T-helper 22 cell (primary cell): ENCODE results near the gene KDM8.

ENCODE experiments used
- DNase-seq: peaks from one replicate; pipeline ENCODE4 v3.0.0-alpha.2; 2020; ENCODE audit warnings: low read depth

Gene KDM8

DNA sequence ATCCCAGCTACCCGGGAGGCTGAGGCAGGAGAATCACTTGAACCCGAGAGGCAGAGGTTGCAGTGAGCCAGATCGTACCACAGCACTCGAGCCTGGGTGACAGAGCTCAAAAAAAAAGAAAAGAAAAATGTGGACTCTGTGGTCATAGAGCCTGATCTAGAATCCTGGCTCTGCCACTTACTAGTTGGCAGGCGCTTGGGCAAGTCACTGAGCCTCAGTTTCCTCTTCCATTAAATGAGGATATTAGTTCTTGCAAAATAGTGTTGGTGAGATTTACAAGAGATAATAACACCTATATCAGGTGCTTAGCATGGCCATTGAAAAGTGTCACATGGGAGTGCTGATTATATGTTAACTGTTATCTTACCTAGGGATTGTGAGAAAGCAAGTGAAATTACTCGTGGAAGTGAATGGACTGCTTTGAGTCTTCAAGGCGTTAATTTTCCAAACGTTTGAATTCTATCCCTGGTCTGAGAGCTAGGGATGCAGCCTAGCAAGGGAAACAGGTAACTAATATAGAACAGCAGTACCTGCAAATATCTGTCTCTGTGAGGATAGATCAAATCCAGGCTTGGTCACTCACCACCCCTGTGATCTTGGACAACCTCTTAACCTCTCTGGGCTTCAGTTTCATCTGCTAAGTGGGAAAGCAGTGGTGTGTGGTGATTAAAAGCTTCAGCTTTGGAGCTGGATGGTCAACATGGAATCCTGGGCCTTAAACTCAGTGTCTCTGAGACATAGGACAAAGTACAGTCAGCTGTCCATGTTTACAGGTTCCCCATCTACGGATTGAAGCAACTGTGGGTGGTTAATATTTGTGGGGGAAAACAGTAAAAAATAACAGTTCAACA is 66.2 kb downstream of the KDM8 start:
- DNase-seq: no peak

DNA sequence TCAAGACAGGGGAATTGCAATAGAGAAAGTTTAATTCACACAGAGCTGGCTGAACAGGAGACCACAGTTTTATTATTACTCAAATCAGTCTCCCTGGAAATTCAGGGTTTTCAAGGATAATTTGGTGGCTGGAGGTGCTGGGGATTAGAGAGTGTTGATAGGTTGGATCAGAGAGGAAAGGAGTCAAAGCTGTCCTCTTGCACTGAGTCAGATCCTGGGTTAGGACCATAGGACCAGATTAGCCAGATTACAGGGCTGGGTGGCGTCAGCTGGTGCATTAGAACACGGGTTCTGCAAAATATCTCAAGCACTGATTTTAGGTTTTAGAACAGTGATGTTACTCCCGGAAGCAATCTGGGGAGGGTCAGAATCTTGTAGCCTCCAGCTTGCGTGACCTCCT is 67.0 kb downstream of the KDM8 start:
- DNase-seq: no peak
